Endothelial cell of hepatic sinusoid (primary cell): Measurements from ENCODE around the gene MEIG1.
"Not testable (repeated sequence)": the region's sequence is repeated elsewhere in the genome, so short reads cannot be mapped to it uniquely, and the experiment has no call there.

Experiments used
- in situ Hi-C: cut with HindIII; loops from 2 replicates; pipeline ENCODE4 v1.10.0; 2017; ENCODE audit warnings: low sequenced_read_pairs

Gene MEIG1

GRCh38 chr10:14954001-14954770 lies 5.0 kb upstream of the MEIG1 start, which contains the start of gene DCLRE1C:
DCLRE1C (minus strand) TSS chr10:14954096; CDS start chr10:14954010, 86 bp downstream.
- in situ Hi-C loops = loop anchor here (25.0 kb wide), 1 partner anchor 158 kb away; no protein-coding TSS in a partner anchor

- in situ Hi-C loops = loop anchor here (25.0 kb wide), 1 partner anchor 157 kb away; no protein-coding TSS in a partner anchor
Measured at GRCh38 chr10:14954934-14955333, 4.3 kb upstream of the MEIG1 start.

- in situ Hi-C loops = loop anchor here (25.0 kb wide), 1 partner anchor 153 kb away; no protein-coding TSS in a partner anchor
Measured at GRCh38 chr10:14958872-14959220, 342 bp upstream of the MEIG1 start.

GRCh38 chr10:14967897-14968296 lies 8.7 kb downstream of the MEIG1 start:
- in situ Hi-C loops = loop anchor here (5.0 to 25.0 kb wide), 3 partner anchors 74 to 144 kb away; partner anchors contain the start of genes OLAH and SUV39H2

- in situ Hi-C loops = loop anchor here (25.0 kb wide), 1 partner anchor 140 kb away; no protein-coding TSS in a partner anchor
Measured at GRCh38 chr10:14971867-14972448, 12.8 kb downstream of the MEIG1 start.

DNA sequence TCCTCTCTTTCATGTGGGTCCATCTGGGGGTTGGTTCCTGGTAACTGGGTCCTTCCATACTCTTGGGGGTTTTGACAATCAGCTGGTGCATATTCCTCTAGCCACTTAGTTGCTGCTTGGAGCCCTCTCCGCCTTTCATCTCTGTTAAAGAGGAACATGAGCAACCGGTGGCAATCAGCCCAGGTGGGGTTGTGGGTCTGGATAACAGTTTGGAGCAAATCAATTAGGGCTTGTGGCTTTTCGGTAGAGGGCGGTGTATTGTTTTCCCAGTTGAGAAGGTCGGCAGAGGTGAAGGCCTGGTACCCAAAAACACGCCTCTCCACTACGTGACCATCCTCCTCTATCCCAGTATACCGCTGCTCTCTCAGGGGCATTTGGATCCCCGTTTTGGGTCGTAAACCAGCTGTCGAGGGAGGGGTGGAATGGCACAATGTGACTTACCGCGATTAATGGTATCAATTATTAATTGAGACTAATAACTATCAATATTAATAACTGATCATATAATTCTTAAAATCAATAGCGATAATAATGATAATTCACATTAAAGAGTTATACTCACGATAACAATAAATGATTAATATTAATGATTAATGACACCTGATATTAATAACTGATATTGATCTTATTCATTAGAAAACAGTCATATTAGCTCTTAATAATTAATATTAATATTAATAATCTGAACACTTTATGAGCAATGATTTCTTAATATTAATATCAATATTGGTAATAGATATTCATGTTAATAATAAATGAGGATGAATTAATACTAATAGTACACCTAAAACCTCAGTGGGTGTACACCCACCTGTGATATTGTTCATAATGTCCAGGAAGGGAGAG lies 15.2 kb downstream of the MEIG1 start:
- in situ Hi-C loops = loop anchor here (25.0 kb wide), 1 partner anchor 138 kb away; no protein-coding TSS in a partner anchor

DNA sequence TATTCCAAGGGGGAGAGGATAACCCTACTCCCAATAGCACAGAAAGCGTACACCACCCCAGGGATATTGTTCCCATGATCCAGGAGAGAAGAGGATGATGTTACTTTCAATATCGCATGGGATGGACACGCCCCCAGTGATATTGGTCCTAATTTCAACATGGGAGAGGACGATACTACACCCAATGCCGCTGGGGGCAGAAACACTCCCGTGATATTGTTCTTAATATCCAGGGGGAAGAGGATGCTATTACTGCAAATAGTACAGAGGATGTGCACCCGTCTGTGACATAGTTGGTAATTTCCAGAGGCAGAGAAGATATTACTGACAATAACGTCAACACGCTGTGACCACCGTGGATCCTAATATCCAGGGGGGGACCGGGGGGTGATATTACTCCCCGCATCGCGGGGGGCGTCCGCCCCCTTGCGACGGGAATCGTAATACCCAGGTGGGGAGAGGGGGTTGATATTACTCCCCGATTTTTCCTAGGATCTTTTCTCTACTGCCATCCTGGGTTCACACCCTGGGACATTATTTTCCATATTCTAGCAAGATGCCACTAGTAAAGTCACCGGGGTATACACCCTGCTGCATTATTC lies 16.6 kb downstream of the MEIG1 start:
- in situ Hi-C loops = no loop called here

DNA sequence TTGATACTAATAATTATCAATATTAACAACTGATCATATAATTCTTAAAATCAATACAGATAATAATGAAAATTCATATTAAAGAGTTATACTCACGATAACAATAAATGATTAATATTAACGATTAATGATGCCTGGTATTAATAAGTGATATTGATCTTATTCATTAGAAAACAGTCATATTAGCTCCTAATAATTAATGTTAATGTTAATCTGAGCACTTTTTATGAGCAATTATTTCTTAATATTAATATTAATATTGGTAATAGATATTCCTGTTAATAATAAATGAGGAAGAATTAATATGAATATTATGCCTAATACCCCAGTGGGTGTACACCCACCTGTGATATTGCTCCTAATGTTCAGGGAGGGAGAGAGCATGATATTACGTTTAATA lies 23.6 kb downstream of the MEIG1 start:
- in situ Hi-C loops = no loop called here

GRCh38 chr10:14989552-14989951 lies 30.4 kb downstream of the MEIG1 start:
- in situ Hi-C loops = not testable (repeated sequence)

- in situ Hi-C loops = not testable (repeated sequence)
Measured at GRCh38 chr10:14991035-14991749, 32.0 kb downstream of the MEIG1 start.

DNA sequence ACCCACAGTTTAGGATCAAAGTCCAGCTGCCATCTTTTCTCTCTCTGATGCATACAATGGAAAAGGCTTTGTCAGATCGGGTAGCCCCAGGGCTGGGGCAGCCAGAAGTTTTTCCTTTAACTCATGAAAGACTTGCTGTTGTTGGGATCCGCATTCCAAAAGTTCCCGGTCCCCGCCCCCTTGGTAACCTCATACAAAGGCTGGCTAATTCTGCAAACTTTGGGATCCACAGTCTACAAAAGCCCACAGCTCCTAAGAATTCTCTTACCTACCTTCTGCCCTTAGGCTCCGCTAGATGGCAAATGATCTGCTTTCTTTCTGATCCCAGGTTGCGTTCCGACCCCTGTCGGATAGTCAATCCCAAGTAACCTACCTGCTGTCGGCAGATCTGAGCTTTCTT lies 33.1 kb downstream of the MEIG1 start:
- in situ Hi-C loops = not testable (repeated sequence)

DNA sequence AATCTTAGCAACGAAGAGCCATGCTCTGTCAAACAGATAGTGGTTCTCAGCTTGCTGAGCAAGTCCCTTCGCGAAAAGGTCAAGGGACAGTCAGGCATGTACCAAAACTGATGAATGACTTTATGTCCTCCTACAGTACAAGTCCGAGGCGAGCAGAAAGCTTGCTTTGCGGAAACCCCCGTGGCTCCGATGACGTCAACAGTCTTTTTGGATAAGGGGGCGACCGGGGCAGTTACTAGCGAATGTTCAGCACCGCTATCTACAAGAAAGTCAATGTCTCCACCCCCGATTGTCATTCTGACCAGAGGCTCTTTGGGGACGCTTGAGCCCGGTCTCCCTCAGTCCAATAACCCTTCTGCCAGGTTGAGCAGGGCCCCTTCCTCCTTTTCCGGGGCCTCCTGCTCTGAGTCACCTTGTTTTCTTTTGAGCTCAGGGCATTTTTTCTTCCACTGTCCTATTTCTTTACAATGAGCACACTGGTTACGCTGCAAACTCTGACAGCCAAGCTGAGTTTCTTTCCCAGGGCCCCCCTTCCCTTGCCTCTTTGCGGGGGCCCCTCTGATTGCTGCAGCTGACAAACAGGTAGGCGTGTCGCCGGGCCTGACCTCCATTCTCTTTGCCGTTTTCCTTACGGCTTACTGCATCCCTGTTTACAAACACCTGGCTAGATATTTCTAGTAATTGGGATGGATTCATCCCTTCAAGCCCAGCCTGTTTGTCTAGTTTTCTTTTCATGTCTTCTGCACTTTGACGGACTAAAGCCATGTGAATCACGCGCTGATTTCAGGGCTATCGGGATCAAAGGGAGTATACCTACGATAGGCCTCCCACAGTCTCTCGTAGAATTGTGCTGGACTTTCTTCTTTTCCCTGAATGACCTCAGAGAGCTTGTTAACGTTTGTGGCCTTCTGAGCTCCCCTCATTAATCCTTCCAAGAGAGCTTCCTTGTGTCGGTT lies 34.6 kb downstream of the MEIG1 start:
- in situ Hi-C loops = not testable (repeated sequence)

DNA sequence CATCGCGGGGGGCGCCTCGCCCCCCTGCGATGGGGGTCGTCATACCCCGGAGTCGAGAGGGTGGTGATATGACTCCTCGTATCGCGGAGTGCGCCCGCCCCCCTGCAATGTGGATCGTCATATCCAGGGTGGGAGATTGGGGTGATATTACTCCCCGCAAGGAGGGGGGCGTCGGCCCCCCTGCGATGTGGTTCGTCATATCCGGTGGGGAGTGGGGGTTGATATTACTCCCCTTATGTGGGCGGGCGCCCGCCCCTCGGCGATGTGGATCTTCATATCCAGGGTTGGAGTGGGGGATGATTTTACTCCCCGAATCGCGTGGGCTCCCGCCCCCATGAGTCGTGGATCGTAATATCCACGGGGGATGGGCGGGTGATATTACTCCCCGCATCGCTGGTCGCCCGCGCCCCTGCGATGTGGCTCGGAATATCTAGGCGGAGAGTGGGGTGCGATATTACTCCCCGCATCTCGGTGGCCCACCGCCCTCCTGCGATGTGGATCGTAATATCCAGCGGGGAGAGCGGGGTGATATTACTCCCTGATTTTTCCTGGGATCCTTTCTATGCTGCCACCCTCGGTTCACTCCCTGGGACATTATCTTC lies 36.9 kb downstream of the MEIG1 start:
- in situ Hi-C loops = no loop called here

DNA sequence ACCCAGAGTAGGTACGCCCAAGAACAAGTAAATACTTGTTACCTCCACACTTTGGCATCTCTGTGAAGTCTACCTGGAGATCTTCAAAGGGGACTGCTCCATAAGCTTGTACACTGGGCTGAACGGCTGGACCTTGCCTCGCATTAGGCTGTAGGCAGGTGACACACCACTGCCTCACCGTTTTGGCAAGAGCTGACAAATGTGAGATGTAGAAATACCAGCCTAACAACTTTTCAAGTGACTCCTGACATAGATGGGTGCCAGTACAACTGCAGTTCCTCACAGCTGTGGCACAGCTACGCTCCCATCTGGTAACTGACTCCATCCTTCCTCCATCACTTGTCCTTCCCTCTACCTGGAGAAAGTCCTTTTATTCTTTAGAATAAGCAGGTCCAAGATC lies 54.3 kb downstream of the MEIG1 start:
- in situ Hi-C loops = not testable (repeated sequence)

DNA sequence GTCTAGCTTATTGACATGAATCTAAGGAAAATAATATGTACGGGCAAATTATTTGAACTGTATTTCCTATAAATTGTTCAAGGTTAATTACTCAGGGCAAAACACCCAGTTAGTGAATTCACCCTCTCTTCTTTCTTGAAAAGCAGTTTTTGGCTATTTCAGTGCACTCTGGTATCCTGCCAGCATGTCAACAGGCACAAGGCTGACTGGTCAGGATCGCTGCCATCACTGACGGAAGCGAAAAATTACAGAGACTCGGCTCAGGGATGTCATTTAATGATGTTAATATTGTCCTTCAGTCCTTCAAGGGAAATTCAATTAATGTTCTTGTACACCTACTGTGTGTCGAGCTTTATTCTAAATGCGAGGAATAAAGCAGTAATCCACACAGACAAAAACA lies 56.3 kb downstream of the MEIG1 start:
- in situ Hi-C loops = no loop called here

DNA sequence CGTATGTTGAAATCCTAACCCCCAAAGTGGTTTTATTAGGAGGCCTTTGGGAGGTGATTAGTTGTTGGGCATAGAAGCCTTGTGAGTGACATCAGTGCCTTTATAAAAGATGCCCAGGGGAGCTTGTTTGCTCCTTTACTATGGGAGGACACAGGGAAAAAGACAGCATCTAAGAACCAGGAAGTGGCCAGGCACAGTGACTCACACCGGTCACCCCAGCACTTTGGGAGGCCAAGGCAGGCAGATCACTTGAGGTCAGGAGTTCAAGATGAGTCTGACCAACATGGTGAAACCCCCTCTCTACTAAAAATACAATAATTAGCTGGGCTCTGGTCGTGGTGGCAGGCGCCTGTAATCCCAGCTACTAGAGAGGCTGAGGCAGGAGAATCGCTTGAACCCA lies 61.8 kb downstream of the MEIG1 start:
- in situ Hi-C loops = not testable (repeated sequence)
